Mesothelial cell of epicardium (in vitro differentiated cells): ENCODE results near the gene SERPINH1. TPM values are rescaled to one million over a fixed set of nuclear protein-coding genes. Genes with fewer than 3 reads are reported as not detected.

Experiments
- DNase-seq, 2 experiments: peaks; one replicate each; pipeline ENCODE4 v3.0.0; 2021; ENCODE audit warnings: low spot score in 2 of 2; ENCODE audit not compliant: unreplicated experiment in 2 of 2
- H3K27ac Mint-ChIP-seq: 2 replicates; pipeline ENCODE4 v1.8.0; 2021; ENCODE audit warnings: mixed read lengths
- H3K27me3 Mint-ChIP-seq: 2 replicates; pipeline ENCODE4 v1.8.0; 2021; ENCODE audit warnings: low read depth, mixed read lengths
- H3K36me3 Mint-ChIP-seq: 2 replicates; pipeline ENCODE4 v1.8.0; 2021; ENCODE audit warnings: mixed read lengths
- H3K4me1 Mint-ChIP-seq: 2 replicates; pipeline ENCODE4 v1.8.0; 2021; ENCODE audit warnings: mixed read lengths
- H3K4me3 Mint-ChIP-seq: 2 replicates; pipeline ENCODE4 v1.8.0; 2021; ENCODE audit warnings: mild to moderate bottlenecking, moderate library complexity, mixed read lengths
- H3K9me3 Mint-ChIP-seq: 2 replicates; pipeline ENCODE4 v1.8.0; 2021; ENCODE audit warnings: mixed read lengths
- CTCF ChIP-seq: fragments of 200-600 bp; sonication (generic); IDR thresholded peaks from one replicate; pipeline ENCODE4 v1.5.0; 2021; ENCODE audit warnings: antibody characterized with exemption; ENCODE audit not compliant: unreplicated experiment
- total RNA-seq: library from RNA; stranded (reverse); gene quantifications from 3 replicates; pipeline ENCODE4 v1.2.1, GENCODE V29; 2021

Gene SERPINH1
- total RNA-seq, 1 donor from 2014 or later: 375 TPM

- peaks cover 19% of the 10 kb centered on the region for H3K36me3 Mint-ChIP-seq
- no peaks in the 10 kb centered on the region for H3K27me3 Mint-ChIP-seq
- H3K27ac Mint-ChIP-seq: peak overlapping the region; percentile 98
- no peaks in the 10 kb centered on the region for H3K9me3 Mint-ChIP-seq
- no peak for DNase-seq
- H3K4me3 Mint-ChIP-seq: peak overlapping the region; percentile 92
- H3K4me1 Mint-ChIP-seq: peaks cover 38% of the 10 kb centered on the region
- no peak for TF ChIP-seq CTCF
These were observed 3.3 kb downstream of the SERPINH1 start for GRCh38 chr11:75565221-75565814.

DNA sequence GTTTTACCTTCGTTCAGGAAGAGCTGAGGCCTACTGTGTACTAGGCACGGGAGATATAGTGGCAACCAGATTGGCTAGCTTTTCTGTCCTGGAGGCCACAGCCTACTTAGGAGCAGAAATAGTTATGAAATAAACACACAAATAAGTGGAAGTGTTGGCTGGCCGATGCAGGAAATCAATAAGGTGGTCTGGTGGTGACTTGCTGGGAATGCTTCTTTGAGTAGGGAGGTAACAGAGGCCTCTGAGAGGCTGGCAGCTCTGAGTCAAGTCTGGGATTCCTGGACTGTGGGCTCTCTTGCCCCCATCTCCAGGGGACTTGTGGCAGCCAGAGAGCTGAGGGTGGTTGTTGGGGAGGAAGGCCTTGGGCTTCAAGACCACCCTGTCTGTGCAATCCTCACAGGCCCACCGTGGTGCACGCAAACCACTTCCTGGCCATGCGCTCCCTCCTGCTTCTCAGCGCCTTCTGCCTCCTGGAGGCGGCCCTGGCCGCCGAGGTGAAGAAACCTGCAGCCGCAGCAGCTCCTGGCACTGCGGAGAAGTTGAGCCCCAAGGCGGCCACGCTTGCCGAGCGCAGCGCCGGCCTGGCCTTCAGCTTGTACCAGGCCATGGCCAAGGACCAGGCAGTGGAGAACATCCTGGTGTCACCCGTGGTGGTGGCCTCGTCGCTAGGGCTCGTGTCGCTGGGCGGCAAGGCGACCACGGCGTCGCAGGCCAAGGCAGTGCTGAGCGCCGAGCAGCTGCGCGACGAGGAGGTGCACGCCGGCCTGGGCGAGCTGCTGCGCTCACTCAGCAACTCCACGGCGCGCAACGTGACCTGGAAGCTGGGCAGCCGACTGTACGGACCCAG, 4.1 kb downstream of the SERPINH1 start:
- Mint-ChIP-seq H3K9me3 (no peaks in the 10 kb centered on the region), H3K27me3 (no peaks in the 10 kb centered on the region), H3K36me3 (peaks cover 21% of the 10 kb centered on the region), H3K27ac (peak overlapping the region; percentile 75), H3K4me1 (peaks cover 29% of the 10 kb centered on the region), H3K4me3 (peak overlapping the region; percentile 33)
- no peak for TF ChIP-seq CTCF
- DNase-seq: no peak

DNA sequence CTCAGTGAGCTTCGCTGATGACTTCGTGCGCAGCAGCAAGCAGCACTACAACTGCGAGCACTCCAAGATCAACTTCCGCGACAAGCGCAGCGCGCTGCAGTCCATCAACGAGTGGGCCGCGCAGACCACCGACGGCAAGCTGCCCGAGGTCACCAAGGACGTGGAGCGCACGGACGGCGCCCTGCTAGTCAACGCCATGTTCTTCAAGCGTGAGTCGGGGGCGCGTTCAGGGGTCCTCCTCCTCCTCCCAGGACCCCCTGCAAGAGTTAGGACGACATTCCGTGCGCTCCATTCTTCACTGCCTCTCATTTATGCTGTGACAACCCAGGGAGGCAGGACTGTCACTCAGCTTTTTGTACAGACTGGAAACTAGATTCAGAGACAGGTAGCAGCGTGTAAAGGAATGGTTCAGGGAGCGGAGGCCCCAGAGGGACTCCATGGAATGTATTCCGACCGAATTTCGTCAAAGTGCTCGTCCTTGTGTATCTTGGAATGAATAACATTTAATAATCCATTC, 4.8 kb downstream of the SERPINH1 start:
- TF ChIP-seq CTCF: no peak
- H3K4me3 Mint-ChIP-seq: no peak overlapping the region
- no peak overlapping the region for H3K27ac Mint-ChIP-seq

DNA sequence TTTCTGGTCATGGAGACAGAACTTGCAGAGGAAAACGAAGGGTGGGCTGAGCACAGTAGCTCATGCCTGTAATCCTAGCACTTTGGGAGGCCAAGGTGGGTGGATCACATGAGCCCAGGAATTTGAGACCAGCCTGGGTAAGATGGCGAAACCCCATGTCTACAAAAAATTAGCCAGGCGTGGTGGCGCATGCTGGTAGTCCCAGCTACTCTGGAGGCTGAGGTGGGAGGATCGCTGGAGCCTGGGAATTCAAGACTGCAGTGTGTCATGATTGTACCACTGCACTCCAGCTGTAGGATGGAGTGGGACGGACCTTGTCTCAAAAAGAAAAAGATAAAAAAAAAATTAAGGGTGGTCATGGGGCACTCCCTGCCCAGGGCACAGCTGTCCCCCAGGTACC, 5.9 kb downstream of the SERPINH1 start:
- H3K4me1 Mint-ChIP-seq: peaks cover 26% of the 10 kb centered on the region
- no peaks in the 10 kb centered on the region for H3K9me3 Mint-ChIP-seq
- peaks cover 30% of the 10 kb centered on the region for H3K36me3 Mint-ChIP-seq
- no peak for DNase-seq
- no peaks in the 10 kb centered on the region for H3K27me3 Mint-ChIP-seq
- TF ChIP-seq CTCF: no peak
- H3K4me3 Mint-ChIP-seq: no peak overlapping the region
- H3K27ac Mint-ChIP-seq: no peak overlapping the region

More for the DNA sequence above, 4.8 kb downstream of the SERPINH1 start:
- Mint-ChIP-seq H3K4me1 (peaks cover 26% of the 10 kb centered on the region), H3K36me3 (peaks cover 22% of the 10 kb centered on the region), H3K9me3 (no peaks in the 10 kb centered on the region), H3K27me3 (no peaks in the 10 kb centered on the region)
- DNase-seq: no peak

- H3K27me3 Mint-ChIP-seq: no peaks in the 10 kb centered on the region
- TF ChIP-seq CTCF: no peak
- no peak overlapping the region for H3K27ac Mint-ChIP-seq
- no peaks in the 10 kb centered on the region for H3K9me3 Mint-ChIP-seq
- peaks cover 33% of the 10 kb centered on the region for H3K36me3 Mint-ChIP-seq
- H3K4me3 Mint-ChIP-seq: no peak overlapping the region
- peaks cover 22% of the 10 kb centered on the region for H3K4me1 Mint-ChIP-seq
- DNase-seq: no peak
These were observed 6.7 kb downstream of the SERPINH1 start for GRCh38 chr11:75568616-75569219.
